ENCODE data around the gene CREB5.

Gene CREB5

GRCh38 chr7:28434510-28434909, 22.2 kb downstream of the CREB5 start:
- no peak for TF ChIP-seq TAF1 (IDR thresholded peaks at IDR 0.05; ENCODE audit: low read depth)
- no peak for TF ChIP-seq EGR1 (IDR thresholded peaks at IDR 0.05)
- no peak for TF ChIP-seq TCF12 (IDR thresholded peaks at IDR 0.05; ENCODE audit: low read depth)
- TF ChIP-seq EP300 (IDR thresholded peaks at IDR 0.05; ENCODE audit: borderline replicate concordance), result no peak
- TF ChIP-seq USF1 (IDR thresholded peaks at IDR 0.05), result no peak
- TF ChIP-seq YY1 (IDR thresholded peaks at IDR 0.05; ENCODE audit: low read depth), result no peak
- no peak for TF ChIP-seq MAX (IDR thresholded peaks at IDR 0.05)
- TF ChIP-seq ZBTB7A (IDR thresholded peaks at IDR 0.05; ENCODE audit: low read depth), result no peak
- TF ChIP-seq CEBPB (IDR thresholded peaks at IDR 0.05), result no peak
- no peak for TF ChIP-seq CREB1 (IDR thresholded peaks at IDR 0.05; ENCODE audit: low read depth)
- TF ChIP-seq RAD21 (IDR thresholded peaks at IDR 0.05; ENCODE audit: low read depth), result no peak
- TF ChIP-seq TEAD4 (IDR thresholded peaks at IDR 0.05), result no peak
- TF ChIP-seq REST (IDR thresholded peaks at IDR 0.05; ENCODE audit: low read depth), result no peak

GRCh38 chr7:28435152-28435551, 22.8 kb downstream of the CREB5 start:
- TF ChIP-seq CEBPB (IDR thresholded peaks at IDR 0.05) (no peak), CREB1 (IDR thresholded peaks at IDR 0.05; ENCODE audit: low read depth) (no peak), YY1 (IDR thresholded peaks at IDR 0.05; ENCODE audit: low read depth) (no peak), NFIC (IDR thresholded peaks at IDR 0.05) (no peak)

- no peak for TF ChIP-seq TAF1 (IDR thresholded peaks at IDR 0.05; ENCODE audit: low read depth)
- no peak for TF ChIP-seq EGR1 (IDR thresholded peaks at IDR 0.05)
- TF ChIP-seq ZBTB7A (IDR thresholded peaks at IDR 0.05; ENCODE audit: low read depth), result no peak
- TF ChIP-seq RAD21 (IDR thresholded peaks at IDR 0.05; ENCODE audit: low read depth), result no peak
- TF ChIP-seq USF1 (IDR thresholded peaks at IDR 0.05), result no peak
- no peak for TF ChIP-seq CREB1 (IDR thresholded peaks at IDR 0.05; ENCODE audit: low read depth)
- no peak for TF ChIP-seq YY1 (IDR thresholded peaks at IDR 0.05; ENCODE audit: low read depth)
- no peak for TF ChIP-seq TEAD4 (IDR thresholded peaks at IDR 0.05)
- TF ChIP-seq NFIC (IDR thresholded peaks at IDR 0.05), result no peak
Measured at GRCh38 chr7:28435732-28436378, 23.5 kb downstream of the CREB5 start.

- no peak for TF ChIP-seq EGR1 (IDR thresholded peaks at IDR 0.05)
- TF ChIP-seq RAD21 (IDR thresholded peaks at IDR 0.05; ENCODE audit: low read depth), result no peak
- TF ChIP-seq ZBTB7A (IDR thresholded peaks at IDR 0.05; ENCODE audit: low read depth), result no peak
- no peak for TF ChIP-seq CEBPB (IDR thresholded peaks at IDR 0.05)
- no peak for TF ChIP-seq TAF1 (IDR thresholded peaks at IDR 0.05; ENCODE audit: low read depth)
- TF ChIP-seq TCF12 (IDR thresholded peaks at IDR 0.05; ENCODE audit: low read depth), result no peak
- no peak for TF ChIP-seq CREB1 (IDR thresholded peaks at IDR 0.05; ENCODE audit: low read depth)
- no peak for TF ChIP-seq TEAD4 (IDR thresholded peaks at IDR 0.05)
- TF ChIP-seq MAX (IDR thresholded peaks at IDR 0.05), result no peak
- no peak for TF ChIP-seq NFIC (IDR thresholded peaks at IDR 0.05)
- TF ChIP-seq EP300 (IDR thresholded peaks at IDR 0.05; ENCODE audit: borderline replicate concordance), result no peak
- no peak for TF ChIP-seq USF1 (IDR thresholded peaks at IDR 0.05)
- no peak for TF ChIP-seq REST (IDR thresholded peaks at IDR 0.05; ENCODE audit: low read depth)
- no peak for TF ChIP-seq FOXM1 (IDR thresholded peaks at IDR 0.05; ENCODE audit: borderline replicate concordance, low read depth)
- no peak for TF ChIP-seq YY1 (IDR thresholded peaks at IDR 0.05; ENCODE audit: low read depth)
Measured at GRCh38 chr7:28440055-28440601, 27.8 kb downstream of the CREB5 start.

GRCh38 chr7:28442540-28443420, 30.5 kb downstream of the CREB5 start:
- TF ChIP-seq RAD21 (IDR thresholded peaks at IDR 0.05; ENCODE audit: low read depth) (no peak), NFIC (IDR thresholded peaks at IDR 0.05) (no peak), EGR1 (IDR thresholded peaks at IDR 0.05) (no peak), TEAD4 (IDR thresholded peaks at IDR 0.05) (no peak), FOXM1 (IDR thresholded peaks at IDR 0.05; ENCODE audit: borderline replicate concordance, low read depth) (no peak), TAF1 (IDR thresholded peaks at IDR 0.05; ENCODE audit: low read depth) (no peak), EP300 (IDR thresholded peaks at IDR 0.05; ENCODE audit: borderline replicate concordance) (no peak), CREB1 (IDR thresholded peaks at IDR 0.05; ENCODE audit: low read depth) (no peak), CEBPB (IDR thresholded peaks at IDR 0.05) (no peak), USF1 (IDR thresholded peaks at IDR 0.05) (no peak), YY1 (IDR thresholded peaks at IDR 0.05; ENCODE audit: low read depth) (no peak), ZBTB7A (IDR thresholded peaks at IDR 0.05; ENCODE audit: low read depth) (no peak), TCF12 (IDR thresholded peaks at IDR 0.05; ENCODE audit: low read depth) (no peak), MAX (IDR thresholded peaks at IDR 0.05) (no peak), REST (IDR thresholded peaks at IDR 0.05; ENCODE audit: low read depth) (no peak)
